ENCODE measurements around the gene MTCL3.

Gene MTCL3

DNA sequence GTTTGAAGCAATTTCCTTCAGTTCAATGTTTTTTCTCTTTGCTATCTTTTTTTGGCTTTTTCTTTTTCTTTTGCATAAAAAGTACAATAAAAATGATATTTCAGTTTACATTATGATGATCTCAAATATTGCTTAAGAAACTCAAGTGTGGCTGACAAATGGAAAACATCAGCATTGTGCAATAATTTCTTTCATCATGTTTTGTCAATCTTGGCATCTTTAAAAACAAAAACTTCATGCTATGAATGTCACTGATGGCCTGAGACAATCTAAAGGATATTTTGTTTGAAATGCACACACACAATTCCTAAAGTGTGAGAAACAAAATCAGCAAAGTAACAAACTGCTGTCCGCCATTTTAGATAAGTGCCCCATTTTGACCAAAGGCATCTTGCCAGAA lies 13.9 kb upstream of the MTCL3 start:
- FAIRE-seq: no peak
- TF ChIP-seq CEBPB (IDR thresholded peaks at IDR 0.05; ENCODE audit: borderline replicate concordance, low read depth, low read length): peak; percentile 83
- TF ChIP-seq NPAS2 (CRISPR knock-in tag; IDR thresholded peaks at IDR 0.05; ENCODE audit: borderline replicate concordance): no peak
- no peak for TF ChIP-seq ZNF781 (CRISPR knock-in tag; IDR thresholded peaks at IDR 0.05; ENCODE audit: borderline replicate concordance, not compliant biosample characterization)
- TF ChIP-seq ZNF34 (CRISPR knock-in tag; IDR thresholded peaks at IDR 0.05; ENCODE audit: borderline replicate concordance): no peak
- TF ChIP-seq KLF12 (CRISPR knock-in tag; IDR thresholded peaks at IDR 0.05; ENCODE audit: borderline replicate concordance): no peak
- POLR2A ChIA-PET: no interaction called here

DNA sequence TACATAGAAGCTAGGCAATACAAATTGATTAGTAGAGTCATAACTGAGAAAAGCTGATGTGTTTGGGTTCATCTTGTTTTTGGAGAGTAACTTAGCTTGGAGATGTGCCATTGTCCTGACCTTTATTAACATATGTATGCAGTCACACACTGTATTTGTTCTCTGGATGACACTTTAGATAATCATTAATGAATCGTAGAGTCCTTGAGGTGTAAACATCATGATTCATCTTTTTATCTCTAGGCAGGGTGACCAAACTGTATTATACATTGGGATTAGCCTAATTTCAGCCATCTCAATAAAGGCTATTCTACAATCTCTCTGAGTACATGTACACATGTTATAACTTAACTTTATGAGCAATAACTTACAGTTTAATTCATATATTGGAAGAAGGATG lies 3.6 kb upstream of the MTCL3 start:
- H3K27me3 ChIP-seq (ENCODE audit: control insufficient read depth in 1 of 2, insufficient read depth in 2 of 2, low read length in 2 of 2): peaks cover 0 to 12% of the 10 kb centered on the region in 2 experiments; a peak in 1 of 5 replicates
- WGBS (ENCODE audit: low lambda C conversion rate): 0% methylated on average over 1 of the region's 1 CpG
- no peaks in the 10 kb centered on the region for H3K4me1 ChIP-seq (ENCODE audit: insufficient read depth, low read length)
- ATAC-seq (no peak), DNase-seq (ENCODE audit: low spot score) (peak; percentile 11), FAIRE-seq (no peak)
- in situ Hi-C loops (cut with HindIII; ENCODE audit: extremely low pct_ligation_motif_present, low pct_unique_long_range_greater_than_20kb): no loop called here
- no peak overlapping the region for H3K27ac ChIP-seq (ENCODE audit: extremely low read length, insufficient read depth, low read length)
- intact Hi-C loops (cut with micrococcal nuclease; ENCODE audit: unreplicated experiment): loop anchor here (5.0 kb wide), 1 partner anchor 1265 kb away; no protein-coding TSS in a partner anchor
- no peak overlapping the region for H3K4me3 ChIP-seq (replicated peaks in 1 of 3; ENCODE audit: insufficient read depth in 1 of 3, low read depth in 2 of 3, low read length in 3 of 3)
- H3K9me3 ChIP-seq (ENCODE audit: low read length): no peaks in the 10 kb centered on the region
- H3K79me2 ChIP-seq (ENCODE audit: insufficient read depth, low read length): no peaks in the 10 kb centered on the region
- H2AFZ ChIP-seq (ENCODE audit: low read length): no peak overlapping the region
- H3K4me2 ChIP-seq (ENCODE audit: low read depth, low read length): no peak overlapping the region
- H4K20me1 ChIP-seq (ENCODE audit: insufficient read depth, low read length): no peaks in the 10 kb centered on the region; the same call in 1 of the 2 replicates
- ChIA-PET CTCF (ENCODE audit: low intra/inter-chr PET ratio, low total read pairs) (no interaction called here), POLR2A (no interaction called here)
- H3K9ac ChIP-seq (ENCODE audit: insufficient read depth, low read depth, low read length): no peak overlapping the region
- H3K36me3 ChIP-seq (replicated peaks in 1 of 2; ENCODE audit: control insufficient read depth in 1 of 2, insufficient read depth in 2 of 2, low read length in 2 of 2): no peaks in the 10 kb centered on the region
- TF ChIP-seq ZNF275 (CRISPR knock-in tag; IDR thresholded peaks at IDR 0.05; ENCODE audit: borderline replicate concordance) (no peak), ZNF660 (CRISPR knock-in tag; IDR thresholded peaks at IDR 0.05; ENCODE audit: borderline replicate concordance, low read depth) (no peak), ZNF674 (CRISPR knock-in tag; IDR thresholded peaks at IDR 0.05; ENCODE audit: low read depth) (no peak), JDP2 (CRISPR knock-in tag; IDR thresholded peaks at IDR 0.05; ENCODE audit: borderline replicate concordance) (no peak), KLF6 (CRISPR knock-in tag; IDR thresholded peaks at IDR 0.05) (no peak), KDM1A (CRISPR knock-in tag; IDR thresholded peaks at IDR 0.05) (no peak), ZFYVE20 (CRISPR knock-in tag; IDR thresholded peaks at IDR 0.05; ENCODE audit: borderline replicate concordance, low read depth) (no peak), ZBTB20 (CRISPR knock-in tag; IDR thresholded peaks at IDR 0.05; ENCODE audit: borderline replicate concordance, low read depth) (no peak), THYN1 (CRISPR knock-in tag; IDR thresholded peaks at IDR 0.05; ENCODE audit: borderline replicate concordance, low read depth) (no peak)
- TF ChIP-seq, protein P1, sequence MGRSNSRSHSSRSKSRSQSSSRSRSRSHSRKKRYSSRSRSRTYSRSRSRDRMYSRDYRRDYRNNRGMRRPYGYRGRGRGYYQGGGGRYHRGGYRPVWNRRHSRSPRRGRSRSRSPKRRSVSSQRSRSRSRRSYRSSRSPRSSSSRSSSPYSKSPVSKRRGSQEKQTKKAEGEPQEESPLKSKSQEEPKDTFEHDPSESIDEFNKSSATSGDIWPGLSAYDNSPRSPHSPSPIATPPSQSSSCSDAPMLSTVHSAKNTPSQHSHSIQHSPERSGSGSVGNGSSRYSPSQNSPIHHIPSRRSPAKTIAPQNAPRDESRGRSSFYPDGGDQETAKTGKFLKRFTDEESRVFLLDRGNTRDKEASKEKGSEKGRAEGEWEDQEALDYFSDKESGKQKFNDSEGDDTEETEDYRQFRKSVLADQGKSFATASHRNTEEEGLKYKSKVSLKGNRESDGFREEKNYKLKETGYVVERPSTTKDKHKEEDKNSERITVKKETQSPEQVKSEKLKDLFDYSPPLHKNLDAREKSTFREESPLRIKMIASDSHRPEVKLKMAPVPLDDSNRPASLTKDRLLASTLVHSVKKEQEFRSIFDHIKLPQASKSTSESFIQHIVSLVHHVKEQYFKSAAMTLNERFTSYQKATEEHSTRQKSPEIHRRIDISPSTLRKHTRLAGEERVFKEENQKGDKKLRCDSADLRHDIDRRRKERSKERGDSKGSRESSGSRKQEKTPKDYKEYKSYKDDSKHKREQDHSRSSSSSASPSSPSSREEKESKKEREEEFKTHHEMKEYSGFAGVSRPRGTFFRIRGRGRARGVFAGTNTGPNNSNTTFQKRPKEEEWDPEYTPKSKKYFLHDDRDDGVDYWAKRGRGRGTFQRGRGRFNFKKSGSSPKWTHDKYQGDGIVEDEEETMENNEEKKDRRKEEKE (IDR thresholded peaks at IDR 0.05): no peak
- BruUV-seq (replicated peaks): no TSS peak

More for the DNA sequence above, 13.9 kb upstream of the MTCL3 start:
- Histone ChIP-seq H3K9ac (ENCODE audit: insufficient read depth, low read depth, low read length) (no peak overlapping the region), H3K4me2 (ENCODE audit: low read depth, low read length) (no peak overlapping the region), H3K4me1 (ENCODE audit: insufficient read depth, low read length) (no peaks in the 10 kb centered on the region), H3K27ac (ENCODE audit: extremely low read length, insufficient read depth, low read length) (no peak overlapping the region), H3K27me3 (ENCODE audit: control insufficient read depth in 1 of 2, insufficient read depth in 2 of 2, low read length in 2 of 2) (0 out of 5 replicates have a peak, but pooled peaks cover under 1 to 1% of the 10 kb centered on the region in 2 experiments), H3K36me3 (replicated peaks in 1 of 2; ENCODE audit: control insufficient read depth in 1 of 2, insufficient read depth in 2 of 2, low read length in 2 of 2) (no peaks in the 10 kb centered on the region), H4K20me1 (ENCODE audit: insufficient read depth, low read length) (no peaks in the 10 kb centered on the region), H2AFZ (ENCODE audit: low read length) (no peak overlapping the region), H3K79me2 (ENCODE audit: insufficient read depth, low read length) (no peaks in the 10 kb centered on the region), H3K4me3 (replicated peaks in 1 of 3; ENCODE audit: insufficient read depth in 1 of 3, low read depth in 2 of 3, low read length in 3 of 3) (no peak overlapping the region), H3K9me3 (ENCODE audit: low read length) (no peaks in the 10 kb centered on the region)
- CTCF ChIA-PET (ENCODE audit: low intra/inter-chr PET ratio, low total read pairs): no interaction called here
- no TSS peak for BruUV-seq (replicated peaks)
- in situ Hi-C loops (cut with HindIII; ENCODE audit: extremely low pct_ligation_motif_present, low pct_unique_long_range_greater_than_20kb): no loop called here
- ATAC-seq: no peak
- intact Hi-C loops (cut with micrococcal nuclease; ENCODE audit: unreplicated experiment): no loop called here
- WGBS (ENCODE audit: low lambda C conversion rate): 59% methylated on average over 1 of the region's 1 CpG
- no peak for DNase-seq (ENCODE audit: low spot score)

All from HepG2 (cell line).